Psoas muscle (tissue), 8 donors: Measurements from ENCODE around the gene FADS3. TPM values are rescaled to one million over a fixed set of nuclear protein-coding genes. Genes with fewer than 3 reads are reported as not detected.

Source experiments
- ATAC-seq, 4 donors: fragments of 200-7000 bp; cut with Tn5 transposase; one replicate each; pipeline ENCODE4 v1.9.1; 2020; ENCODE audit warnings: moderate library complexity in 3 of 4, mild to moderate bottlenecking in 2 of 4
- DNase-seq, 2 donors: peaks; one replicate each; pipeline ENCODE4 v3.0.0-alpha.2; 2020
- H3K27ac ChIP-seq: fragments of 200-600 bp; one replicate; pipeline ENCODE4 v1.8.0; 2022
- H3K27me3 ChIP-seq, 3 donors: fragments of 200-600 bp in 1 of 3; one replicate each; pipeline versions ENCODE4 v1.6.1 to v1.8.0; 2013 to 2022; ENCODE audit warnings: low read length in 2 of 3, mild to moderate bottlenecking in 2 of 3, moderate library complexity in 1 of 3; ENCODE audit not compliant: insufficient read depth in 3 of 3
- H3K36me3 ChIP-seq, 2 donors: fragments of 200-600 bp in 1 of 2; one replicate each; pipeline versions ENCODE4 v1.6.1 to v1.8.0; 2013 to 2022; ENCODE audit warnings: low read depth in 1 of 2, mild to moderate bottlenecking in 1 of 2, moderate library complexity in 1 of 2; ENCODE audit not compliant: insufficient read depth in 1 of 2
- H3K4me1 ChIP-seq: fragments of 200-600 bp; one replicate; pipeline ENCODE4 v1.8.0; 2022
- H3K4me3 ChIP-seq: fragments of 200-600 bp; one replicate; pipeline ENCODE4 v1.8.0; 2022; ENCODE audit warnings: mild to moderate bottlenecking
- H3K9me3 ChIP-seq: fragments of 200-600 bp; one replicate; pipeline ENCODE4 v1.8.0; 2022
- WGBS, 3 donors: extraction: QIAGEN DNeasy Blood & Tissue Kit; methylation state at CpG; one replicate each; pipeline versions ENCODE4 v1.1.6 to v1.1.7; 2013; 5-methylcytosine and 5-hydroxymethylcytosine counted together
- intact Hi-C, 2 donors: fragments of 100-400 bp; cut with DNase I; formaldehyde crosslinking; loops; one replicate each; pipeline versions ENCODE4 v1.11.0 to v1.14.2; 2022
- polyA plus RNA-seq, 3 donors: library from polyadenylated mRNA; stranded (reverse); fragments of 200-250 nt; gene quantifications; one replicate each; pipeline ENCODE4 v1.2.3, GENCODE V29; 2013
- total RNA-seq, 4 donors: library from RNA; stranded (reverse); fragmentation: NEBNext Ultra II Directional in 2 of 4; extraction: Animal tissue kit (Norgen Biotek cat#: 25700) in 2 of 4; gene quantifications; one replicate each; pipeline versions ENCODE4 v1.2.1 to v1.2.4, GENCODE V29; 2021 to 2023
- TF ChIP-seq, protein P1 (sequence below): fragments of 200-600 bp; IDR thresholded peaks from one replicate; pipeline ENCODE4 v1.8.0; 2022; ENCODE audit warnings: antibody characterized with exemption
- donor health status: healthy with polysubstance abuse.
- donor health status: DM: no; HTN: no; CAD: no; lungs with moderate emphysema.
- donor health status: Bipolar disorder and iron deficiency.
- donor health status: healthy.
- donor health status: DM: yes; HTN: yes; CAD: no.
- donor health status: DM: no; HTN: no; CAD: no.
- donor health status: DM: no; HTN: no; CAD: no.
- donor health status: DM: yes; HTN: yes; CAD: no.

Gene FADS3
- total and polyA plus RNA-seq, 7 donors = 26.5 to 392 (median 53.9) TPM

GRCh38 chr11:61893981-61894380, 2.6 kb upstream of the FADS3 start:
- Histone ChIP-seq H3K9me3 (no peaks in the 10 kb centered on the region), H3K27ac (no peak overlapping the region), H3K36me3 (no peaks in the 10 kb centered on the region), H3K27me3 (no peaks in the 10 kb centered on the region), H3K4me3 (no peak overlapping the region), H3K4me1 (peaks cover 7% of the 10 kb centered on the region)
- 58 to 68% (median 67%) methylated on average over 5 of the region's 5 CpGs for WGBS, 3 donors
- ATAC-seq (no peak), DNase-seq (no peak)
- TF ChIP-seq, protein P1, sequence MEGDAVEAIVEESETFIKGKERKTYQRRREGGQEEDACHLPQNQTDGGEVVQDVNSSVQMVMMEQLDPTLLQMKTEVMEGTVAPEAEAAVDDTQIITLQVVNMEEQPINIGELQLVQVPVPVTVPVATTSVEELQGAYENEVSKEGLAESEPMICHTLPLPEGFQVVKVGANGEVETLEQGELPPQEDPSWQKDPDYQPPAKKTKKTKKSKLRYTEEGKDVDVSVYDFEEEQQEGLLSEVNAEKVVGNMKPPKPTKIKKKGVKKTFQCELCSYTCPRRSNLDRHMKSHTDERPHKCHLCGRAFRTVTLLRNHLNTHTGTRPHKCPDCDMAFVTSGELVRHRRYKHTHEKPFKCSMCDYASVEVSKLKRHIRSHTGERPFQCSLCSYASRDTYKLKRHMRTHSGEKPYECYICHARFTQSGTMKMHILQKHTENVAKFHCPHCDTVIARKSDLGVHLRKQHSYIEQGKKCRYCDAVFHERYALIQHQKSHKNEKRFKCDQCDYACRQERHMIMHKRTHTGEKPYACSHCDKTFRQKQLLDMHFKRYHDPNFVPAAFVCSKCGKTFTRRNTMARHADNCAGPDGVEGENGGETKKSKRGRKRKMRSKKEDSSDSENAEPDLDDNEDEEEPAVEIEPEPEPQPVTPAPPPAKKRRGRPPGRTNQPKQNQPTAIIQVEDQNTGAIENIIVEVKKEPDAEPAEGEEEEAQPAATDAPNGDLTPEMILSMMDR = no peak
- intact Hi-C loops = loop anchor here (5.0 kb wide), 2 partner anchors 77 to 102 kb away; partner anchors contain the start of genes FADS1 (in 1 of the 2), FEN1 (in 1 of the 2) and TMEM258 (in 1 of the 2)

DNA sequence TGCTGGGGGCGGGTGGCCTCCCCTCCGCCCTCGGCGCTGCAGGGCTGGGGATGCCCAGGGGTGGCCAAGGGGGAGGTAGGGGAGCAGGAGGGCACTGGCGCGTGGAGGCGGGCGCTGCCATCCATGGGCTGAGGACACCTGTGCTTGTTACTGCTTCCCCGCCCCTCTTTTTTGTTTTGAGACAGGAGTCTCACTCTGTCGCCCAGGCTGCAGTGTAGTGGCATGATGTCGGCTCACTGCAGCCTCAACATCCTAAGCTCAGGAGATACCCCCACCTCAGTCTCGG, 683 bp upstream of the FADS3 start:
- peak in 2 of 4 donors; percentile 1 to 18 for ATAC-seq
- peak overlapping the region; percentile 87 for H3K27ac ChIP-seq
- TF ChIP-seq, protein P1 = no peak

DNA sequence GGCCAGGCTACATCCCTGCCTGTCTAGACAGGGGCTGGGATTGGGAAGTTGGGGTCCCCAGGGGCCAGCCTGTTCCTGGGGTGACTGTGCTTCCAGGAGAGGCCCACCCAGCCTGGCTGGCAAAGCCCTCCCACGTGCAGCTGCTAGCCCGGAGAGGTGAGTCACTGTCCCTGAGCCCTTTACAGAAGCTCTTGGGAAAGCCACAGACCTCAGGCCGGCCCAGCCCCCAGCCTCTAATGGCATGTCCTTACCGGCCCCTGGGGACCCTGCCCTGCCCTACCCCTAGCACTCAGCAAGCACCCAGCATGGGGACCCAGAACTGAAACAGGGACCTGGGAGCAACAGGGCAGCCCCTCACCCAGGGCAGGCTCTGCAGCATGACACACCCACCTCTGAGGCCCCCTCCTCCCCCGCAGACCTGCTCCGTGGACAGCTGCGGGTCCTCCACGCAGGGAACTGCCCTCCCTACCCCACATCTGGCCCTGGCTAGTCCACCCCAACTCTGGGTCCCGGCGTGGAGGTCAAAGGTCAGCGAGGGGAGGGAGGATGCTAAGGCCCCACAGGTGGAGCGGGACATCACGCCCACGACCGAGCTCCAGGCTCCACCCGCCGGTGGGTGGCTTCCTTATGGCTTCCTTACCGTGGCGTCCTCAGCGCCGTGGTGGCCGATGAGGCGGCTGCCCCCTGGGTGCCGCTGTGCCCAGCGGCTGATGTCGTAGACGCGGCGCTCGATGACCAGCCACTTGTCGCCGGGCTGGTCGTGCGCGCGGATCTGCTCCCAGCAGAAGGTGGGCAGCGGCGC, 615 bp downstream of the FADS3 start:
- Histone ChIP-seq H3K4me3 (peak overlapping the region; percentile 91), H3K27ac (peak overlapping the region; percentile 87), H3K27me3 (no peaks in the 10 kb centered on the region), H3K9me3 (no peaks in the 10 kb centered on the region), H3K4me1 (peaks cover 23% of the 10 kb centered on the region), H3K36me3 (no peaks in the 10 kb centered on the region)
- 3 to 9% (median 5%) methylated on average over 11 to 38 of the region's 38 CpGs for WGBS, 3 donors
- intact Hi-C loops = loop anchor here (5.0 kb wide), 2 partner anchors 73 to 98 kb away; partner anchors contain the start of genes FADS1 (in 1 of the 2), FEN1 (in 1 of the 2) and TMEM258 (in 1 of the 2)
- TF ChIP-seq, protein P1 = no peak
- ATAC-seq (peak; percentile 54 to 62 (median 57)), DNase-seq (peak; percentile 85 to 88)

More for the DNA sequence above, 683 bp upstream of the FADS3 start:
- H3K36me3 ChIP-seq = no peaks in the 10 kb centered on the region
- H3K9me3 ChIP-seq = no peaks in the 10 kb centered on the region
- intact Hi-C loops = loop anchor here (5.0 kb wide), 2 partner anchors 75 to 100 kb away; partner anchors contain the start of genes FADS1 (in 1 of the 2), FEN1 (in 1 of the 2) and TMEM258 (in 1 of the 2)
- H3K4me3 ChIP-seq = peak overlapping the region; percentile 91
- H3K27me3 ChIP-seq = no peaks in the 10 kb centered on the region
- WGBS, 3 donors = 28 to 46% (median 41%) methylated on average over 10 to 12 of the region's 12 CpGs
- DNase-seq = no peak
- H3K4me1 ChIP-seq = peaks cover 23% of the 10 kb centered on the region

DNA sequence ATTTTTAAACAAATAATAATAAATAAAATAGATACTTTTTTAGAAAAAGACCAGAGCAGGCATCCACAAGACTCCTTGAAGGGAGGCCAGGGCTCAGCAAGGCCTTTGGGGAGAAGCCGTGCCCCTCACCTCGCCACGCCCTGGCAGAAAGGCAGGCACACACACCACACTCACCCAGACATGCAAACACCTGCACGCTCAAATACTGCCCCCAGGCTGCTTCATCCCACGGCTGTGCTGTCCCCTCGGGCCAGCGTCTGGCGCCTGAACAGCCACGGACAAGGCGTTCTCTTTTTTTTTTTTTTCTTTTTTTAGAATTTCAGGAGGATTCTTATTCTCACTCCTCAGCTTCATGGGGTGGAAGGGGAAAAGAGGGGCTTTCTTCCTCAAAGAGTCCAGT, 1.5 kb downstream of the FADS3 start:
- no peak for ATAC-seq
- no peak for DNase-seq
- intact Hi-C loops = loop anchor here (5.0 kb wide), 4 partner anchors 72 to 98 kb away; partner anchors contain the start of genes FADS1 (in 1 of the 2), FEN1 (in 1 of the 2) and TMEM258 (in 1 of the 2)
- peak overlapping the region; percentile 87 for H3K27ac ChIP-seq
- TF ChIP-seq, protein P1 = no peak
- 70 to 84% (median 77%) methylated on average over 10 of the region's 10 CpGs for WGBS, 3 donors
- peaks cover 23% of the 10 kb centered on the region for H3K4me1 ChIP-seq
- H3K9me3 ChIP-seq = no peaks in the 10 kb centered on the region
- H3K4me3 ChIP-seq = peak overlapping the region; percentile 91
- H3K36me3 ChIP-seq = peaks cover 0 to 1% of the 10 kb centered on the region in 2 donors
- no peaks in the 10 kb centered on the region for H3K27me3 ChIP-seq
